Measurements from ENCODE around the gene ZYX. TPM values are rescaled to one million over a fixed set of nuclear protein-coding genes. Genes with fewer than 3 reads are reported as not detected.

The ZYX gene
- total and polyA plus RNA-seq, 2 of the 13 experiments (the other 11 are each of a cell fraction or from before 2014, with no cell fraction given), result 9.9 to 13.7 TPM

- TF ChIP-seq IKZF5 (CRISPR knock-in tag; IDR thresholded peaks at IDR 0.05) (peak; percentile 70; the same call in 1 of the 2 replicates), ZFP91 (CRISPR knock-in tag; IDR thresholded peaks at IDR 0.05; ENCODE audit: borderline replicate concordance) (peak; percentile 64), ZNF331 (CRISPR knock-in tag; IDR thresholded peaks at IDR 0.05) (peak; percentile 83), CHD4 (IDR thresholded peaks at IDR 0.05; ENCODE audit: borderline replicate concordance, low read length) (peak; percentile 60; the same call in 1 of the 2 replicates), HDAC1 (CRISPR knock-in tag; IDR thresholded peaks at IDR 0.05) (peak; percentile 68; the same call in 1 of the 2 replicates), GATAD2A (CRISPR knock-in tag; IDR thresholded peaks at IDR 0.05) (peak; percentile 91), ZNF350 (CRISPR knock-in tag; IDR thresholded peaks at IDR 0.05; ENCODE audit: borderline replicate concordance, low read depth) (peak; percentile 47; the same call in 1 of the 2 replicates), SOX13 (IDR thresholded peaks at IDR 0.05) (no peak), SOX13 (CRISPR knock-in tag; conservative IDR thresholded peaks at IDR 0.05 in 1 of 2, IDR thresholded peaks at IDR 0.05 in 1 of 2) (peak in 1 of 2 experiments; percentile 80; a peak in 2 of 4 replicates), ZNF792 (CRISPR knock-in tag; IDR thresholded peaks at IDR 0.05) (0 out of 2 replicates have a peak, but pooled peaks have one; percentile 36), TARDBP (CRISPR knock-in tag; IDR thresholded peaks at IDR 0.05) (peak; percentile 73), MAFF (IDR thresholded peaks at IDR 0.05; ENCODE audit: low read depth, low read length) (peak; percentile 33; the same call in 1 of the 2 replicates), EEA1 (CRISPR knock-in tag; IDR thresholded peaks at IDR 0.05; ENCODE audit: borderline replicate concordance) (no peak), ZNF263 (CRISPR knock-in tag; IDR thresholded peaks at IDR 0.05) (peak; percentile 86), DRAP1 (CRISPR knock-in tag; IDR thresholded peaks at IDR 0.05) (peak; percentile 33; the same call in 1 of the 2 replicates), WIZ (CRISPR knock-in tag; IDR thresholded peaks at IDR 0.05) (no peak; the same call in 1 of the 2 replicates), YY1 (IDR thresholded peaks at IDR 0.05; ENCODE audit: insufficient read depth, insufficient replicate concordance, low read depth, low read length) (peak; percentile 30), KLF9 (CRISPR knock-in tag; IDR thresholded peaks at IDR 0.05; ENCODE audit: low read depth) (no peak), HNF4A (CRISPR knock-in tag; IDR thresholded peaks at IDR 0.05) (peak; percentile 99), LCORL (IDR thresholded peaks at IDR 0.05) (no peak), LCORL (CRISPR knock-in tag; IDR thresholded peaks at IDR 0.05) (peak; percentile 59), PCBP2 (optimal IDR thresholded peaks at IDR 0.05; ENCODE audit: low read depth, low read length, poor library complexity, severe bottlenecking) (no peak), FOXO1 (CRISPR knock-in tag; IDR thresholded peaks at IDR 0.05) (peak; percentile 31; the same call in 1 of the 2 replicates), ARID3A (IDR thresholded peaks at IDR 0.05; ENCODE audit: low read depth, low read length) (peak; percentile 25; the same call in 1 of the 2 replicates), ZNF441 (CRISPR knock-in tag; IDR thresholded peaks at IDR 0.05; ENCODE audit: borderline replicate concordance) (0 out of 2 replicates have a peak, but pooled peaks have one; percentile 49), XBP1 (CRISPR knock-in tag; IDR thresholded peaks at IDR 0.05) (no peak), THAP11 (CRISPR knock-in tag; IDR thresholded peaks at IDR 0.05) (peak; percentile 64)
Measured at GRCh38 chr7:143393267-143394041, 12.3 kb downstream of the ZYX start (continued).

All from HepG2 (cell line).